ENCODE results near the gene E2F1. TPM values are rescaled to one million over a fixed set of nuclear protein-coding genes. Genes with fewer than 3 reads are reported as not detected.
"Not testable (repeated sequence)": the region's sequence is repeated elsewhere in the genome, so short reads cannot be mapped to it uniquely, and the experiment has no call there.

The E2F1 gene
- total RNA-seq, 4 donors from 2014 or later = 2.1 to 32.2 (median 4.9) TPM

- peak in 1 of 3 donors; percentile 9 for DNase-seq
- Histone ChIP-seq H3K4me1 (peaks cover 0 to 14% (median 0%) of the 10 kb centered on the region in 4 donors), H3K27ac (no peak overlapping the region), H3K36me3 (peaks cover 0 to 72% (median 0%) of the 10 kb centered on the region in 3 donors), H3K9me3 (no peaks in the 10 kb centered on the region), H3K27me3 (no peaks in the 10 kb centered on the region), H3K4me3 (no peak overlapping the region)
- no peak for TF ChIP-seq CTCF (IDR thresholded peaks at IDR 0.05)
Observed at GRCh38 chr20:33644313-33645071, 41.7 kb downstream of the E2F1 start.

- no peaks in the 10 kb centered on the region for H3K4me1 ChIP-seq
- H3K27me3 ChIP-seq = no peaks in the 10 kb centered on the region
- H3K4me3 ChIP-seq = no peak overlapping the region
- no peak overlapping the region for H3K27ac ChIP-seq
- no peak for TF ChIP-seq CTCF (IDR thresholded peaks at IDR 0.05)
- TF ChIP-seq POLR2A (IDR thresholded peaks at IDR 0.05) = no peak
- H3K36me3 ChIP-seq = peaks cover 0 to 88% (median 0%) of the 10 kb centered on the region in 3 donors
- no peak for DNase-seq
- no peaks in the 10 kb centered on the region for H3K9me3 ChIP-seq
Observed at GRCh38 chr20:33640287-33640686, 45.9 kb downstream of the E2F1 start.

GRCh38 chr20:33636776-33637175, 49.4 kb downstream of the E2F1 start:
- Histone ChIP-seq H3K4me3 (no peak overlapping the region), H3K4me1 (no peaks in the 10 kb centered on the region), H3K27me3 (no peaks in the 10 kb centered on the region), H3K27ac (no peak overlapping the region), H3K9me3 (no peaks in the 10 kb centered on the region), H3K36me3 (peaks cover 0 to 76% (median 0%) of the 10 kb centered on the region in 3 donors)
- DNase-seq = no peak
- TF ChIP-seq CTCF (IDR thresholded peaks at IDR 0.05) (no peak), POLR2A (IDR thresholded peaks at IDR 0.05) (no peak)

- Histone ChIP-seq H3K9me3 (no peaks in the 10 kb centered on the region), H3K4me1 (no peaks in the 10 kb centered on the region), H3K4me3 (no peak overlapping the region), H3K27me3 (no peaks in the 10 kb centered on the region), H3K36me3 (peaks cover 0 to 76% (median 0%) of the 10 kb centered on the region in 3 donors), H3K27ac (no peak overlapping the region)
- no peak for DNase-seq
- no peak for TF ChIP-seq POLR2A (IDR thresholded peaks at IDR 0.05)
- TF ChIP-seq CTCF (IDR thresholded peaks at IDR 0.05) = no peak
Observed at GRCh38 chr20:33635341-33635740, 50.8 kb downstream of the E2F1 start.

GRCh38 chr20:33631910-33632309, 54.3 kb downstream of the E2F1 start:
- H3K36me3 ChIP-seq = peaks cover 0 to 83% (median 0%) of the 10 kb centered on the region in 3 donors
- not testable (repeated sequence) for H3K4me3 ChIP-seq, DNase-seq, H3K9me3 ChIP-seq, H3K4me1 ChIP-seq, H3K27ac ChIP-seq, H3K27me3 ChIP-seq

GRCh38 chr20:33630507-33630906, 55.7 kb downstream of the E2F1 start:
- Histone ChIP-seq H3K36me3 (peaks cover 0 to 85% (median 0%) of the 10 kb centered on the region in 3 donors), H3K4me1 (no peaks in the 10 kb centered on the region), H3K27me3 (no peaks in the 10 kb centered on the region), H3K9me3 (no peaks in the 10 kb centered on the region), H3K27ac (no peak overlapping the region), H3K4me3 (no peak overlapping the region)
- TF ChIP-seq CTCF (IDR thresholded peaks at IDR 0.05) = no peak
- no peak for TF ChIP-seq POLR2A (IDR thresholded peaks at IDR 0.05)
- DNase-seq = no peak
